NK-92 treated with Interleukin-12 subunit alpha and Interleukin-12 subunit beta, amount 100 ng/mL, for 24 hours (cell line): ENCODE data around the gene FAM83G.

Experiments
- DNase-seq: peaks from one replicate; lab custom pipeline; 2025; lab: John Stamatoyannopoulos, UW

The FAM83G gene

DNA sequence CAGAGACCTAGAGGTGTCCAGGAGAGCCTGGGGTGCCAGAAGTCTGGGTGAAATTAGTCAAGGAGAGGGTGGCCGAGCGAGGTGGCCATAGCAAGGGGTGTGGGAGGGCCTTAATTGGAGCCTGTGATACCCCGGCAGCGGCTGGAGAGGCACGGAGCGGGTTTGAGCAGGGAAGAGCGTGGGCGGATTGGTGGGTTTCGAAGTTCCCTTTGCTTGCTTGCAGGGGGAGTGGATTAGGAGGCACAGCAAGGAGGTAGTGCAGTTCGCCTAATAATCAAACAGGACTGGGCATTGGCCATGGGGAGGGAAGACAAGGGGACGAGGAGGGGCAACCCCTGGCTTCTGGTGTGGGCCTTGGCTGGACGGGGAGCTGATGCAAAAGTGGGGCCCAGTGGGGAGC, 5.4 kb upstream of the FAM83G start:
- no peak for DNase-seq

DNA sequence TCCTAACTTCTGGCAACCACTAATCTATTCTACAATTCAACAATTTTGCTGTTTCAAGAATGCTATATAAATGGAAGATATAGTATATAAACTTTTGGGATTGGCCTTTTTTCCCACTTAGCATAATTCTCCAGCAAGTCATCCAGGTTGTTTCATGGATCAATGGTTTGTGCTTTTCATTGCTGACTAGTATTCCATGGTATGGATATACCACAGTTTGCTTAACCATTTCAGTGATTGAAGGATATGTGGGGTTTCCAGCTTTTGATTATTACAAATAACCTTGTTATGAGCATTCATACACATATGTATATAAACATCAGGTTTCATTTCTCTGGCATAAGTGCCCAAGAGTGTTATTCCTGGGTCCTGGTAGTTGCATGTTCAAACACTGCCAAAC, 2.1 kb upstream of the FAM83G start:
- no peak for DNase-seq

DNA sequence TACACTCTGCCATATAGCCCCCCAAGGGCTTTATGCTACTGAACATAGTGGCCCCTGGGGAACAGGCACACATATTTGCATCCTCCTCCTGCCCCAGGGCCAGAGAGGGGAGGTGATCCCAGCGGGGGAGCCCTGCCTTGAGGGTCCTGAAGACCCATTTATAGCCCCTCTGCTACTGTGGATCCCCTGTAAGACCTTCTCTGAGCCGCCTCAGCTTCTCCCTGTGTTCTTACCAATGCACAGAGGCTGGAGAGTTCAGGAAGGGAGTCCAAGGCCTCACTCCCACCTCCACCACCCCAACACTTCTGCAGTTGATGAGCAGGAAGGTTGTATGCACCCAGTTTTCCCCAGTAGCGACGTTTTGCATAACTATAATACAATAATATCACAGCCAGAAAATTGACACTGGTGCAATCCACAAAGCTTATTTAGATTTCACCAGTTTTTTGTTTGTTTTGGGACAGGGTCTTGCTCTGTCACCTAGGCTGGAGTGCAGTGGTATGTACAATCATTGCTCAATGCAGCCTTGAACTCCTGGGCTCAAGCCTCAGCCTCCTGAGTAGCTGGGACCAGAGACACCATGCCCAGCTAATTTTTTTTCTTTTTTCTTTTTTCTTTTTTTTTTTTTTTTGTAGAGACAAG, 1.3 kb upstream of the FAM83G start:
- no peak for DNase-seq

DNA sequence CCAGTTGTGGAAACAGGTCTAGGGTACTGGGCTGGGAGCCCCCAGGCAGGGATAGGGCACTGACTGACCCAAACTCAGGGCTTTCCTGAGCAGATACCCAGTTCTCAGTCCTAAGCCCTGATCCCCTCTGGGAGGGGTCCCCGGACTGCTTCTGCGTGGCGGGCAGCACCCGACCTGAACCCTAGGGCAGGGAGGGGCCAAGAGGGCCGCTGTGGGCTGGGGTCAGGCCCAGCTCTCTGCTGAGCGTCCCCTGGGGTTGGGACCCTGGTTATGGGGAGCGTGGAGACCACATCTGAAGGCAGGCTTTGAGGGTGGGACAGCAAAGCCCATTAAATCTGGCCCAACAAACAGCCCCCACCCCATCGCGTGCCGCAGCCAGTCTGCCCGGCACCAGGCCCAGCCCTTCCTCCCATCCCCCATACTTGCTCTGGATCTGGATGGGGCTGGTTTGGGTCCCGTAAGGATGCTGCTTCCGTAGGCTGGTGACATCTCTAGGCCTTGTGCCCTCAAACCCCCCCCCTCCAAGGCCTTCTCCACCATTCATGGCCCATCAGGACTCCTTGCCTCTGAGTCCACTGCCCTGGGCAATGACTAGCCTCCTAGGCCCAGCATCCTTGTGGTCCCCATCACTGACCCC, 691 bp upstream of the FAM83G start:
- no peak for DNase-seq

DNA sequence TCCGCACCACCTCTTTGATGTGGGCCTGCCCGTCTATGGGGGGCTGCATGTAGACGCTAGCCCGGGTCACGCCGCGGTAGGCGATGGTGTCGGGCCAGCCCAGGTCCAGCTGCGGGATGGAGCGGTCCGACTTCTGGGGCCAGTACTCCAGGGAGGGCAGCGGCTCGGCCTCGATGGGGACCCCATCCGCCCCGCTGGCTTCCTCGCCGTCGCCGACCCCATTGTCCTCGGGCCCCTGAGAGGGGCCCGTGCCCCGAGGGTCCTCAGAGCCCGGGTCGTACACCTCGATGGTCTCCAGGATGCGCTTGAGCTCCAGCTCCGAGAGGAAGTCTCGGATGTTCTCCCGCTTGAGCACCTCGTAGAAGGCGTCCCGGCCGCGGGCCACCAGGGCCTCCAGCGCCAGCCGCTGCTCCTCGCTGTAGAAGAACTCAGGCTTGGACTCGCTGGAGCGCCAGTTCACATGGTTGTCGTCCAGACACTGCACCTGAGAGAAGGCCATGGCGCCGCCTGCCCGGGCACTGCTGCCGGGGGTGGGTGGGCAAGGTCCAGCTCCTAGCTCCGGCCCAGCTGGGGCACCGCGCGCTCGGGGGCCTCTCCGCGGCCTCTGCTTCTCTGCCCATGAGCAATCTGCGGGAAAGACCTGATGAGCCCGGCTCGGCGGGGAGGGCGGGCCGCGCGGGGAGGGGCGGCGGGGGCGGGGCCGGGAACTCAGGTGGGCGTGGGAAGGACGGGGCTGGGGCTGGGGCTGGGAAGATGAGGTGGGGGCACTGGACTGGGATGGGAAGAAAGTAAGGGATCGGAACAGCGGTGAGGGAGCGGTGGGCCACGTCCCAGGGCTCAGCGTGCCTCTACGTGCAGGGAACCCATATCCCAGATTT, 782 bp downstream of the FAM83G start:
- DNase-seq = no peak

DNA sequence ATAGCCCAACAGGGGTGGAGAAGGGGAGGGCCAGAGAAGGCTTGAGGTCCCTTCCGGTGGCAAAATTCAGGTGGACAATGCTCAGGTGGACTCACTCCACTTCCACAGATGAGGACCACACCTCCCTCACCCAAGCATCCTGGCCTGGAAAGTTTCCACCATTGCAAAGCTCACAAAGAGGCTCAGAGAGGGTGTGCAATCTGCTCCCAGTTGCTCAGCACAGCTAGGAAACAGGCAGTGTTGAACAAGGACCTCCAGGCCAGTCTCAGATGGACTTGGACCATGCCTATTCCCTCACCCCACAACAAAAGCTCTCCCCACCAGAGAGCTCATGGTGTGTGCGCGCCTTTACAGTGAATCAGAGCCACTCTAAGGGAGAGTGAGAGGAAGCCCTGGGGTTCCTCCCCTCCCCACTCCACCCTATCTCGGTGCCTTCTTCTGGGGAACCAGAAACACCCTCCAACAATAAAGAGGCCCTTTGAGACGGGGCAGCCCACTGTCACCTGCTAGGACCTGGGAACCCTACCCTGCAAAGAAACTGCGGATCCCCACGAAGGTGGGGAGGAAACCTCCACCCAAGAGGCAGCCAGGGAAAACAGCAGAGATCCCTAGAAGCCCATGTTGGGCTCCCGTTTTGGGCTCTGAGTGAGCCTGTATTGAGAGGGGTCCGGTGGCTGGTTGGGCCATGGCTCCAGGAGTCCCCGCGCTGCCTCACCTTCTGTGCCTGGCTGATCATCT, 1.6 kb downstream of the FAM83G start:
- no peak for DNase-seq

DNA sequence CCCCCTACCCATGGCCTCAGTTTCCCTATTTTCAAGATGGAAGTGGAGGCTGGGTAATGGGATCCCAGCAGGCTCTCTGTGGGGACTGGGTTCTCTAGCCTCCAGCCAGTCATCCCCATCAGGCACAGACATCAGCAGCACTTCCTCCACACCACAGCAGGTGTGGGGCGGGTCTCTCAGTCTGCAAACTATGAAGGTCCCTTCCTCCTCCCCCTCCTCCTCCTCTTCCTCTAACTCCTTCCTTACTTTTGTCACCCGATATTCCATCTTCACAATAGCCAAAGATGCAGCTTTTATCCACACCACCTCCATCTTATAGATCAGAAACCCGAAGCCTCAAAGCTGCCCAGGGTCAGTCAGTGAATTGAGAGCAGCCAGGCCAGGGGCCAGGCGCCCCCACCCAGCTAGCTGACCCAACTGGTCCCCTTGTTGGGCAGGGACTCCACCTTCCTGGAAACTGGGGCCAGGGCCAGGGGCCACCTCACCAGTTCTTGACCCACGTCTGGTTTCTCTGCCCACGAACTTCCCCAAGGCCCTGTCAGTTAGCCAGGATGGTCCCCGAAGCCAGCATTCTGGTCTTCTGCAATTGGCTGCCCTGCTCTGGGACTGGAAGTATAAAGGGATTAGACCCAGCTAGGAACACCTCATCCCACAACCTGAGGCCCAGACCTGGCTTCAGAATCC, 2.5 kb downstream of the FAM83G start:
- DNase-seq = no peak

DNA sequence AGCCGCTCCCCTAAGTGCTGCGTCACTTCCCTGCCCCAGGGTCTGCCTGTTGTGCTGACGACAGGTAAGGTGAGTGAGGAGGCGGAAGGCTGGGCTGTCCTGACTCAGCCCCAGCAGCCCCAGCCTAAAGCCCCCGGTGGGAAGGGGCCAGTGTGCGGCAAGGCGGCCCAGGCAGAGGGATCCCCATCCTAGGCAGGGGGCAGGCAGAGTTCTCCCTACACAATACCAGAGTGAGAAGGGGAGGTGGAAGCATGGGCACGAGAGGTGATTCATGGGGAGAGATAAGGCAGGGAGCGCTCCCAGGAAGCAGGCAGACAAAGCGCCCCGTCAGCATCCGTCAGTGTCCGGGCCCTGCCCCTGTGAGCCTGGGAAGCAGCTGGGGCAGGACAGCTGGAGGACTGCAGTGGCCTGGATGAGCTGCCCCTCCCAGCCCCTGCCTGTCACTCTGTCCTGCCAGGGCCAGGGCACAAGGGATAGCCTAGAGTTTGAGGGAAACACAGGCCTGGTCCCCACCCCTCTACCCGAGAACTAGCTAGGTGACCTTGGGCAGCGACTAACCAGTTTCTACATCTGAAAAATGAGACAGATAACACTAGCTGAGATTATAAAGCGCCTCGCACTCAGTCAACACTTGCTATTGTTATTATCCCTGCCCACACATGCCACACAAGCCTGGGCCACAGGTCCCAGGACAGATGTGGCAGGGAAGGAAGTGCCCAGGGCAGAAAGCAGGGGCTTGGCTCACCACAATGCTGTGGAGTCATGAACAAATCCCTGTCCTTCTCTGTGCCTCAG, 3.8 kb downstream of the FAM83G start:
- no peak for DNase-seq

DNA sequence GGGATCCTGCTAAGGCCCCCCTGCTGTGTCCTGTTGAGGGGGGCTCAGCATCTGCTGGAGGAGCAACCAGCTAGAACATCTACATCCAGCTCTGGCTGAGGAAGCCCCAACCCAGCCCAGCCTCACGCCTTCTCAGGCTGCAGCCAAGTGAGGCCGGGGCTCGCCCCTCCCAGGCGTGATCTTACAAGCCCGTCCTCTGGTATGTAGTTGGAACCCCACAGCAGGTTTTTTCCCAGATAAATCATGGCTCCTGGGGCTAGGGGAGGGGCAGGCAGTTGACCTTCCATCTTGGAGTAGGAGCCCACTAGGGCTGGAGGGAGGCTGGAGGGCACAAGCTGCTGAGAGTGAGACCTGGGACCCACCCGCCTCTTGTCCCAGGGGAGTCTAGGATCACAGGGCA, 4.7 kb downstream of the FAM83G start:
- no peak for DNase-seq

DNA sequence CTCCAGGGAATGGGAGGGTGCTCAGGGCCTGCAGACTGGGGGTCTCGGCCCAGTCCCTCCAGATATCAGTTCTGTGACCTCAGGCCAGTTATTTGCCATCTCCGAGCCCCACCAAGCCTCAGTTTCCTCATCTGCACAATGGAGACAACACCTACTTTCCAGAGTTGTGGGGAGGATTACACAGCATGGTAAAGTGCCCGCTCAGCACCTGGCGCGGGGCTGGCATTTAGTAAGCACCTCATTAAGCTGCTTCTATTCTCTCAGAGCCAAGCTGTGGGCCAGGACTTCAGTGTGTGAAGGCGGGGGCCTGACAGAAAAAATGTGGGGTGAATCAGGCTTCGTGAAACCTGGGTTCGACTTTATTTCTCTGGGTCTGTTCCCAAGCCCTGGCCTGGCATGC, 5.2 kb downstream of the FAM83G start:
- DNase-seq = no peak

DNA sequence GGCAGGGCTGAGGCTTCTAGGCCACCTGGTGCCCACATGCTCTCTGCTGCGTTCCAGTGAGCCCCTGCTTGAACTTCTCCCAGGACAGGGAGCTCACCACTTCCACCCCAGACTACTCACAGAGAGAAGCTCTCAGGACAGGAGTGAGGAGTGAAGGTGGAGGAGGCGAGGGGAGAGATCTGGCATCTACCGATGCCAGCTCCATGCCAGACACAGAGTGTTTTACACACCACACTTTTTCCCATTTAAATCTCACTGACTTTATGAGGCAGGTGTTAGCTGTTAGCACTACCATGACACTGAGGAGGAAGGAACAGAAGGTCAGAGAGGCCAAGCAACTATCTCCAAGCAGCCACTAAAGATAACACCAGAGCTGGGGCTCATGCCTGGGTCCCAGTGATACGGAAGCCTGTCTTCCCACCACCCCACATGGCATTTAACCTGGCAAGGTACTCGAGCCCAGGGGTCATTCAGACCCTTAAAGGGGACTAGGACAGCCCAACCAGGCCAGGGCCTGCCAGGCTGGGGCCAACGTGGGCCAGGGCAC, 6.8 kb downstream of the FAM83G start:
- no peak for DNase-seq

DNA sequence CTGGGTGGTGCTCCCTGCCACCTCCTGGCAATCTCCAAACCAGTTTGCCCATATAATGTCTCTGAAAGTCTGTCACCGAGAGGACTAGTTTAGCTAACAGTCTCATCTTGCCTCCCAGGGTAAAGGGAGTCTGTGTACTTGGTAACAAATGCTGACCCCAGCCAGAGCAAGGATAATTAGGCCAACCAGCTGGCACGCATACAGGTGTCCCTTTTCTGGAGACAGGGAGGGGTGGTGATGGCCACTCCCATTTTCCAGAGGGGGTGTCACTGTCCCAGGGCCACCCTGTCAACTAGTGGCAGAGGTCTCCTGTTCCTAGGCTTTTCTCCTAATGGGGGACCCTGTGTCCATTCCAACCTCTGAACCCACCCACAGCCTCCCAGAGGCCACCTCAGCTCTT, 8.1 kb downstream of the FAM83G start:
- DNase-seq = no peak

DNA sequence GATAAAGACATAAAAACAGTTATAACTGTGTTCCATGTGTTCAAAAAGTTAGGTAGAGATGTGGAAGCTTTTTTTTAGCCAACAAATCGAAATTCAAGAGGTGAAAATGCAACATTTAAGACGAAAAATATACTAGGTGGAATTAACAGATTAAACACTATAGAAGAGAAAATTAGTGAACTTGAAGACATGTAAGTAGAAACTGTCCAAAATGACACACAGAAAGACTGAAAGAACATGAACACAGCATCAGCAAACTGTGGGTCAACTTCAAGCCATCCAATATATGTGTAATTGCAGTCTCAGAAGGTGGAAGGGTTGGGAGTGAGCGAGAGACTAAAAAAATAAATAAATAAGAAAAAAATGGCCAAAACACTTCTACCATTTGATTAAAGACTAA, 9.3 kb downstream of the FAM83G start:
- no peak for DNase-seq

DNA sequence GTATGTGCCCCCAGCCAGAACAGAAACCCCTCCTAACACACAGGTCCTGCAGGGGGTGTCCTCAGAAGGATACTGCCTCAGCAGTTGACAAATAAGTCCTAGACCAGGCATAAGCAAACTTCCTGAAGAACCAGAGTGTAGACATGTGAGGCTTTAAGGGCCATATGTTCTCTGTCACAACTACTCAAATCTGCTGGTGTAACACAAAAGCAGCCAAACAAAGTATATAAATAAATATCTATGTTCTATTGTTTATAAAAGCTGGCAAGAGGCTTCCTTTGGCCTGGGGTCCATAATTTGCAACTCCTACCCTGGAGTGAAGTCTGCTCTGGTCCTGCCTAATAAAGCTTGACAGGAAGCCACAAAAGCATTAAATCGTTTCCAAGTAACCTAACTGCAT, 9.9 kb downstream of the FAM83G start:
- DNase-seq = no peak

DNA sequence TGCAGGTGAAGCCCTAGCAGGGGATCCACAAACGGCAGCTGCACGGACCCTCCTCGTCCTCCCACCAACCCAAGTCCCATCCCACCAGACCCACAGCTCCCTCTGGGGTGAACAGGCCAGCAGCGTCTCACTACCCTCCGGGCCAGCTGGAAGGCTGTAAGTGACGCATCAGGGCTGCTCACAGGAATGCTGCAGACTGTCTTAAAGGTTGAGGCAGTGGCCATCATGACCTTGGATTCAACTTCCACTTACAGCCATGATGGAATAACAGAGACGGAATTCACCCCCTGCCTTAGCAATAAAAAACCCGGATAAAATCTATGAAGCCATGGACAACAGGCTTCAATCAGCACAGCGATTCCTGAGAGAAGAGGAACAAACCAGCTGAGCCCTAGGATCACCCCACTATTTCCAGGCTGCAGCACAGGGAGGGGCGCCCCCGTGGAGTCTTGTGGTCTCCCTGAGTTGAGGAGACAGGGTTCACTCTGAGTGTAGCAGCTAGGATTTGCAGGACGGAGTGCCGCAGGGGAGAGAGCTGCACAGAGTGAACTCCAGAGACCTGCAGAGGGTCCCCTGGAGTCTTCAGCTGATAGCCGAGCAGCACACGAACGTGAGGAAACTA, 10.5 kb downstream of the FAM83G start:
- DNase-seq = no peak

DNA sequence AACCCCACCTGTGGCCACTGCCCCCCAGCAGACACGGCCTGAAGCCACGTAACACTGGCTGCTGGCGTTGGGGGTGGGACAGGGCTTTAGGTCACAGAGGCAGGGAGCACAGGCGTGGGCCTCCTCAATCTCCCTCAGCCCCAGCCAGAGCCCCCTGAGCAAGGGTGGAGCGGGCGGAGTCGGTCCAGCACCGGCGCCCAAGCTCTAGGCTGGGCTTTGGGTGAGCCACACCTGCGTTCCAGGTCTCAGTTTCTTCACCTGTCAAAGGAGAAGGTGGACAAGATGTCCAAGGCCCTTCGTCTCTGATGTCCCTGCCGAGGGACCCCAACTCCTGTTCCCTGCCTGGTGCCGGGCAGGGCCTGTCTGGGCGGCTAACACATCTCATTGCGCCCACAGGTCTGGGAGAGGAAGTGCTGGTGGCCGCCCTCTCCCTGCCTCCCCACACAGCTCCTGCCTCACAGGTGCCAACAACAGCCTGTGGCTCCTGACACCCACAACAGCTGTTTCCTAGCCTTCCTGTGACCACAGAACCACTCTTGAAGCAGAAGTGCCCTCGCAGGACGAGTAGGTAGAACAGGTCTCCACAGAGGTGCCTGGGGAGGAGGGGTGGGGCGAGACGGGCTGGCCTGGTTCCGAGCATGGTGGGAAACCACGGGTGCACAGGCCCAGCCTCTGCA, 12.0 kb downstream of the FAM83G start:
- peak; percentile 19 for DNase-seq

DNA sequence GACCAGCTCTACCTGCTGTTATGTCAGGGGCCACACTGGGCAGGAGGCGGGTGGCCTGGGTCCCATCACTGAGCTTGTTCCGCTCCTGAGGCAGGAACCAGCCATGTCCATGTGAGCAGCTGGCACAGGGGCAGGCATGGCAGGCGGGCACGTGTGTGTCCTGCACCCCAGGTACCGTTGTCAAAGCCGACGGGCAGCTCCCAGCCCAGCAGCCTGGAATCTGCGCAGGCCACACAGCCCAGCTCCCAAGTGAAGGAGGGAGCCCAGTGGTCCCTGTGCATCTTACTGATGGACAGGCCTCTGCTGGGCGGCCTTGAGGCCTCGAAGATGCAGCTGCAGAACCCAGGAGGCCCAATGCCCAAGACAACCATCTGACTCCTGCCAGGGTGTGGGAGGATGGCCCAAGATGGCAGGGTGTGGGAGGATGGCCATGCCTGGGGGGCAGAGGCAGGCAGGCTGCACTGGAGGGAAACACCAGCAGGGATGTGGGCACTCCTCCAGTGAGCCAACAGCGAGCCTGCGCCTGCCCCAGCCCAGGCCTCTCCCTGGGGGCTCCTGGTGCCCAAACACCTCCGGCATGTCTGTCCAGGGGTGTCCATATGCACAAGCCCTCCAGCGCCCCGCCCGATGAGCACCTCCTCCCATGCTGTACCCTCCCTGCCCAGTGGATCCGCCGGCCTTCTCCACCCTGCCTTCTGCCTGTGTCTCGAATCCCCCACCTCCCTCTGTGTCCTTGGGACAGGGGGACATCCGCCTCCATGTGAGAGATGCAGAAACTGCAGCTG, 12.8 kb downstream of the FAM83G start:
- DNase-seq = no peak

DNA sequence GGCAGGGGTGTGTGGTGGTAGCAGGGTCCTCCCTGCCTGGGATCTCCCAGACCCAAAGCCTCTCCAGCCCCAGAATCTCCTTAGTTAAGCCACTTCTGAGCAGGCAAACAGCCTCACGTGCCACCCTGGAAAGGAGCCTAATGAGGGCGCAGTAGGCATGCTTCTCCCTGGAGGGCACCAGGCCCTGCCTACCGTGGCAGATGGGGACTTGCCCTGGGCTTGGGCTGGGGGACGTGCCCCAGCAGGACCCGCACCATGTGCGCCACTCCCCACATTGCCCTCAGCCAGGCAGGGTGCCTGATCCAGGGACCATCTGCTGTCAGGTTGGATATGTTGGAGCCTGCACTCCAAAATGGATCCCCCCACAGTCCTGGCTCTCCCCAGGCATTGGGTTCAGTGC, 14.2 kb downstream of the FAM83G start:
- DNase-seq = no peak
